Measurements from ENCODE around the gene SCML1.
"Not testable (repeated sequence)": the region's sequence is repeated elsewhere in the genome, so short reads cannot be mapped to it uniquely, and the experiment has no call there.

Gene SCML1

DNA sequence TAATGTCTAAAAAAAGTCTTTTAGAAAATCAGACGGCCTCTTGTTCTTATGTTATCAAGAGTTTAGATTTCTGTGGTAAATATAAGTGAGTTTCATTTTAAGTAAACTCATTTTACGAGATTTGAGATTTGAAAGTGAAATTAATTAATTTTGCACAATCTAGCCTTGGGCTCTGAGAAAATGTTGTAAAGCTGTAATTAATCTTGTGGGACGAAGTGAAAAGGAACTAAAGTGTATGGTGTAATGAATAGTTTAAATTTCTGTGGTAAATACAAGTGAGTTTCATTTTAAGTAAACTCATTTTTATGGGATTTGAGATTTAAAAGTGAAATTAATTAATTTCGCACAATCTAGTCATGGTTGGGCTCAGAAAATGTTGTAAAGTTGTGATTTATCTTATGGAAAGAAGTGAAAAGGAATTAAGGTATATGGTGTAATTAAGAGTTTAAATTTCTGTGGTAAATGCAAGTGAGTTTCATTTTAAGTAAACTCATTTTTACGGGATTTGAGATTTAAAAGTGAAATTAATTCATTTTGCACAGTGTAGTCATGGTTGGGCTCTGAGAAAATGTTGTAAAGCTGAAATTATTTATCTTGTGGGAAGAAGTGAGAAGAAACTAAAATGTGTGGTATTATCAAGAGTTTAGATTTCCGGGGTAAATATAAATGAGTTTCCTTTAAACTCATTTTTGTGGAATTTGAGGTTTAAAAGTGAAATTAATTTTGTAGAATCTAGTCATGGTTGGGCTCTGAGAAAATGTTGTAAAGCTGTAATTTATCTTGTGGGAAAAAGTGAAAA is 1.6 kb downstream of the SCML1 start:
- no peak for DNase-seq (ENCODE audit: low read depth in 2 of 2)

DNA sequence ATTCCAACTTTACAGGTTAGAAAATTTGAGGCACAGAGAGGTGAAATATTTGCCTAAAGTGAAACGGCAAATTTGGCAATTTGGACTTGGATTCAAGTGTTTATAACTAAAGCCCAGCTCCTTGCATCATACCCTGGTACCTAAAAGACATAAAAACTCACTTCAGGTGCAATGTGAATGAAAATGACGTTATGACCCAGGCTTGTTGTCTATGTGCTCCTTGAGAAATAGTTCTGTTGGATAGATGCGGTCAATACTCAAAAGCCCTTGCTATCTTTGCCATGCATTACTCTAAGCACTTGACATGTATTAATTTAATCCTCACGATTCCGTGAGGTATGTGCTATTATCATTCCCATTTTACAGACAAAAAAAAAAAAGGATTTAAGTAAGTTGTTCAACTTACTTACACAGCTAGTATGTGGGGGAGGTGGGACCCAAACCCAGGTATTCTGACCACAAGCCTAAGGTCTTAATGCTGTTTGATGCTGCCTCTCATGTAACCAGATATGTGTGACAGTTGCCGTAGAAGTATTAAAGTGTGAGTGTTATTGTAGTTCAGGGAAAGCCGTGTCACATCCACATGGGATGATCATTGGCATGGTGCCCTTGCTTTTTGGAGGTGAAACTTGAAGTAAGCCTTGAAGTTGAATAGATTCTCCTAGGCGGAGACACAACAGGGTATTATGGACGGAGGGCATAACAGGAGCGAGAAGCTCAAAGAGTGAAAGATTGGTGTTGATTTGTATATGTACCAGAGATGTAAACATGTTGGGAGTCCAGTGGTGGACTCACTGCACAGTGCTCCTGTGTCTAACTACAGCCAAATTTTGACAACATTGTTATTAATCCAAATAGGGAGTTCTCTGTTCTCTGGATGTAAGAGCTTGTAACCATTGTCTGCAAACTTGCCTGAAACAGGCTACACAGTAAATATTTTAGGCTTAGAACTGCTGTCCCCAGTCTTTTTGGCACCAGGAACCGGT is 3.1 kb downstream of the SCML1 start:
- no peak for DNase-seq (ENCODE audit: low read depth in 2 of 2)

DNA sequence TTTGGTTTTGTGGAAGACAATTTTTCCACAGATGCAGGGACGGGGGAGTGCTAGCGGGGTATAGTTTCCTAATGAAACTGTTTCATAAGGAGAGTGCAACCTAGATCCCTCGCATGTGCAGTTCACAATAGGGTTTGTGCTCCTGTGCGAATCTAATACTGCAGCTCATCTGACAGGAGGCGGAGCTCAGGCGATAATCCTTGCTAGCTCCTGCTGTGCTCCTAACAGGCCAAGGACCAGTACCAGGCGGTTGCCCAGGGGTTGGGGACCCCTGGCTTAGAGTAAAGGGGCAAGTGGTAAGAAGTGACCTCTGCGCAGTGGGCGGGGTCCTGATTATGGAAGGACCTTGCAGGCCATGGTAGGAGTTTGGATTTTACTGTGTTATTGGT is 3.8 kb downstream of the SCML1 start:
- DNase-seq (ENCODE audit: low read depth in 2 of 2): no peak

DNA sequence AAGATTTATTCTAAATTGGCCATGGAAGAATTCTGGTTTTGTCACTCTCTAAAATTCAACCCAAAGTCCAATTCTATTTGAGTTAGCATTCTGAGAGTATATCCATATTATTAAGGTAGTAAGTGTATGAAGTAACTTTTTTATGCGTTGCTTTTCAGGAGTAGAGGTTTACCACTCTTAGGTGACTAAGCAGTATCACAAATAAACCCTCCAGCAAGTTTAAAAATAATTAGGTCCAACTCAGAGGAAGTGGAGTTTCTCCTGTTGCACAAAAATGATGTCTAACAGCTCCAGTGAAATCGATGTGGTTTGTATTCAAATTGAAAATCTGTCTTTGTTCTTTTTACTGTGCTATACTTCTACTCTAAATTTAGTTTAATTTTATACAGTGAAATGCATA is 6.6 kb downstream of the SCML1 start:
- DNase-seq (ENCODE audit: low read depth in 2 of 2): no peak

DNA sequence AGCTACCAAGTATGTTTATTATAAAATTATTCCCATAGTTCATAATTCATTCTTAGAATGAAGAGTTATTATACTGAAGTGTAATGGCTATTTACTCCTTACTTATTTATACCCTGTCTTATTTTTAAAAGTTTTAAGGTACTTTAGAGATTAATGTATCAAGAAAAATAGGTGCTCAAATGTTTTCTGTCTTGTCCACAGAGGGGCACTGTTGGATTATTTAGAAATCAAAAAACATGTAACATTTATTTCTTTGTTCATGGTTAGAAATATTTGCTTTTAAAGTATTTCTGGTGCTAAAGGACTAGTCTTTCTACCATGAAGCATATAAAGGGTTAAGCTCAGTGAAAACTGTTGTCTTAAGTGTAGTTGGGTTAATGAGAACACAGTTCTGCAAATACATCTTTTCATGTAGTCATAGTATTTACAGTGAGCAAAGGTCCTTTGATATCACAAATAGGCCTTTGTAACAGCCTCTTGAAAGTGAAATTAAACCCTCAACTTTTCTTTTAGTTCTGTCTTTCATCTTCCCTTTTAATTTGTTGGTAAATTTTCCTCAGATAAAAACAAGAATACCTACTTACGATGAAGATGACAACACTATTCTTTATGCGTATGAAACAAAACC is 7.7 kb downstream of the SCML1 start:
- no peak for DNase-seq (ENCODE audit: low read depth in 2 of 2)

DNA sequence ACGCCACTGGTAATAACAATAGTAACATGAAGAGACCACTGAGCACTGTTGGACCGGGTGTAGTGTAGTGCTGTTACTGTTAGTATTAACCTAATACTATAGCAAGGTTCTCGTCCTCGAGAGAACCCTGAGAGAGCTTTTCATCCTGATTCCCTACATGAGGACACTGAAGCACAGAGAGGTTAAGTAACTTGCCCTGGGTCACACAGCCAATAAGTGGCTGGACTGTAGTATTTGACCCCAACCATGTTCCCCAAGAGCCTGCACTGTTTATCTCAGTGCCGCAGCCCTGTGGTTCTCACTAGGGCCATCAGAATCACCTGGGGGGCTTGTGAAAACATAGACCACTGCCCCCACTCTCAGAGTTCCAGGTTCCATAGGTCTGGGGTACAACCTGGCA is 10.4 kb downstream of the SCML1 start:
- DNase-seq (ENCODE audit: low read depth in 2 of 2): no peak

DNA sequence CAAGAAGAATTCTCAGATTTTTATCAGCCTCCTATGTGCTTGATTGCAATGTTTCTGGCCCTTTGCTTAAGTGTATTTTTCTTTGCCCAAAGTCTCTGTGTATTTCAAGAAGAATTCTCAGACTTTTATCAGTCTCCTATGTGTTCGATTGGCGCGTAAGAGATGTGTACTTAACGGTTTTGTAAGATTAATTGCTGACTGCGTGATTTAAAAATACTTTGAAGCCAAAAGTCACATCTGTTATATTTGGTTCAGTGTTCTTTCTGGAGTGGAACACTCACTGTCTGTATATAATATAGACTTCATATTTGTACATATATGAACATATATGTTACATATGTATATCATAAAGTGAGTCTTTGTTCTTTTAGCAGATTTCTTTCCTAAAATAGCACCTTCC is 11.4 kb downstream of the SCML1 start:
- DNase-seq (ENCODE audit: low read depth in 2 of 2): no peak

DNA sequence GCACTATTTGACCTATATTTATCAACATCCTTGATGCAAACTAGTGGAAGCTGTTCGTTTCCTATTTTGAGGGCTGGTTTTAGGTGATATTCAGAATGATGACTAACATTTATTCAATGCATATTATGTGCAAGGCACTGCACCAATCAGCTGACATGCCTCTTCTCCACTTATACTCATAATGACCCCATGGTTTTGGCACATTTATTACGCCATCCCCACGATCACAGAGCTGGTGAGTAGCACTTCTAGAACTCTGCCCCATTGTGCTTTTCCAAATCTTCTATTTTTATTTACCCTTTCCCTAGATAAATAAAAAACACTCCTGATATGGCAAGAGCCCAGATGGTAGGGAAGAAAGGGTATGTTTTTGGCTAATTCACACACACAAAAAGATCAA is 13.1 kb downstream of the SCML1 start:
- DNase-seq (ENCODE audit: low read depth in 2 of 2): no peak

DNA sequence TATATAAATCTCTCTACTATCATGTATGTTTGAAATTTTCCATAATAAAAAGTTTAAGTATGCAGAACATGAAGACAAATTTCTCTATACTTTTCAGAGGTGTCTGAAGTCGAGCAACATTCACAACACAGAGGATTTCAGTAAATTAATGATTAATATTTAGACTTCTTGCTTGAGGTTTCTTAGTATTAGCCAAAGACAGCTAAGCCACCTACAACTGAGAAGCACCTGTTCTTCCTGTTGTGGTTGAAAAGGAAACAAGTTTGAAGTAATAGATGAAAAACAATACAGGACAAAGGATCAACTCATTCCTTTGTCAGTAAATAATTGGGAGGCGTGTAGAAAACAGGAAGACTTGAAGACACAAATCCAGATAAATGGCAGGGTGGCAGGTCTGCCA is 21.1 kb downstream of the SCML1 start:
- DNase-seq (ENCODE audit: low read depth in 2 of 2): no peak

DNA sequence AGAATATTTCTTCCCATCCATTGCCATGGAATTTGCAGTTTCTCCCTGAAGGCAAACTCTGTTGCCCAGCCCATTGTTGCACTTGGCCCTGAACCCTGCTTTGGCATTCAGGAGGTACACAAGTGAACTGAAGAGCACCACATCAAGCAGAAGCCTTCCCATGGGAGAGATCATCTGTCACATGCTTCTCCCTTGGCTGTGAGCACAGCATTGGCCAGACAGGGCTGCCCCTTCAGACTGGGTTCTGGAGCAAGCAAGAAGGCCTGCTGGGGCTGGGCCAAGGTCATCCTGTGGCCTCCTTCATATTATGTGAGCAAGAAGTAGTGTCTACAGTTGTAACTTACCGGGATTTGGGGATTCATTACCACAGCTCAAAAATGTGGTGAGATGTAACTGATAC is 22.7 kb downstream of the SCML1 start:
- no peak for DNase-seq (ENCODE audit: low read depth in 2 of 2)

DNA sequence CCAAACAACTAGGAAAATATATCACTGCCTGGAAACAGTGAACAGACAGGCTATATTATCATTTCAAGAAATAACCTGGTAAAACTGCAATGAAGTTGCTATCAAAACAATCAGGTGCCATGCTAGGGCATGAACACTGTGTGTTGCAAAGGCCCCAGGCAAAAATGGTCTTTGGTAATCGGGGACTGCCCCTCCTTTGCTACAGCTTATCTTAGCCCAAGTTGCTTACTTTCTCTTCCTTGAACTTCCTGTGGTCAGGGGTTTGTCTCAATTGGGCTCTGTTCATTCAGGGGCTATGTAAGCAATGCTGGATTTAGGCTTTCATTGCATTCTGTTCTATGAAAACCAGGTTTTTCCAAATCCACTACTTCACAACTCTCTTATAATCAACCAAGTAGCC is 30.4 kb downstream of the SCML1 start:
- no peak for DNase-seq (ENCODE audit: low read depth in 2 of 2)

DNA sequence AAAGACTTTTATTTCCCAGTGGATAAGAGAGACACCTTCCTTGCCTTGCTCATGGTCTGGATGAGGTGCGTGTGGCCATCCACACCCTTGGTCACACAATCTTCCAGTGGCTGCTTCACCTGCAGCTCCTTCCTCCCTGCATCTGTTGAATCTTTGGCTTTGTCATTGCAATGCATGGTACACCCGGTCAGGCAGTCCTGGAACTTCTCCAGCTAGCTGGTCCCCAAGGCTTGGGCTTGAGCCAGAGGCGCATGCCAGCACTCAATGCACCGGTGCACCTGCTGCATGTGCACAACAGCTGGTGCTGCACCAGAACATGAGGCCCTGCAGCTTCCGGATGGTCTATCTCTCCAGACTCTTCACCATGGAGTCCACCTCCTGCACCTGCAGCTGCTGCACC is 31.7 kb downstream of the SCML1 start:
- DNase-seq (ENCODE audit: low read depth in 2 of 2): no peak

DNA sequence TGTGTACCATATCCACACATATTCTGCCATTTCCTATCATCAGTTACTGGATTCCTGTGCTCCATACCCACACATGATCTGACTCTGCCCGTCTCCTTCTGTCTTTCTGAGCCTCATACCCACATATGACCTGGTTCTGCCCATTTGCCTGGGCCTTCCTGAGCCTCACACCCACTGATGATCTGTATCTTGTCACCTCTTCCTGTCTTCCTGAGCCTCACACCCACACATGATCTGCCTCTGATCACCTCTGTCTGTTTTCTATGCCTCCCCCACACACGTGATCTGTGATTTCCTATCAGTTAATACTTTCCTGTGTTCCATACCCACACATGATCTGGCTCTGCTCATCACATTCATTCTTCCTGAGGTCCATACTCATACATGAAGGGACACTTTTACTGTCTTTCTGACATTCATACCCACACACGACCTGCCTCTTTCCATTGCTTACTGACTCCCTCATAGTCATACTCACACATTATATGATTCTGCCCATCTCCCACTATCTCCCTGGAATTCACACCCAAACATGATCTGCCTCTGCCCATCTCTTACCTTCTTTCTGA is 32.5 kb downstream of the SCML1 start:
- DNase-seq (ENCODE audit: low read depth in 2 of 2): no peak

DNA sequence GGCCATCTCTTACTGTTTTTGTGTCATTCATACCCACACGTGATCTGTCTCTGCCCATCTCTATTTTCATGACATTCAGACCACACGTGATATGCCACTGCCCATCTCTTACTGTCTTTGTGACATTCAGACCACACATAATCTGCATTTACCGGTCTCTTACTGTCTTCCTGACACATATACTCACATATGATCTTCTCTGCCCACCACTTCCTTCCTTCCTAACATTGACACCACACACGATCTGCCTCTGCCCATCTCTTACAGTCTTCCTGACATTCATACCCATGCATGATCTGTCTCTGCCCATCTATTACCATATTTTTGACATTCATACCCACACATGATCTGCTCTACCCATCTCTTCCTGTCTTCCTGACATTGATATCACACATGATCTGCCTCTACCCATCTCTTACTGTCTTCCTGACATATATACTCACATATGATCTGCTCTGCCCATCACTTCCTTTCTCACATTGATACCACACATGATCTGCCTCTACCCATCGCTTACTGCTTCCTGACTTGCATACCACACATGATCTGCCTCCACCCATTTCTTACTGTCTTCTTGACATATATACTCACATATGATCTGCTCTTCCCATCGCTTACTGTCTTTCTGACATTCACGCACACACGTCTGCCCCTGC is 36.1 kb downstream of the SCML1 start:
- DNase-seq (ENCODE audit: low read depth in 2 of 2): no peak

DNA sequence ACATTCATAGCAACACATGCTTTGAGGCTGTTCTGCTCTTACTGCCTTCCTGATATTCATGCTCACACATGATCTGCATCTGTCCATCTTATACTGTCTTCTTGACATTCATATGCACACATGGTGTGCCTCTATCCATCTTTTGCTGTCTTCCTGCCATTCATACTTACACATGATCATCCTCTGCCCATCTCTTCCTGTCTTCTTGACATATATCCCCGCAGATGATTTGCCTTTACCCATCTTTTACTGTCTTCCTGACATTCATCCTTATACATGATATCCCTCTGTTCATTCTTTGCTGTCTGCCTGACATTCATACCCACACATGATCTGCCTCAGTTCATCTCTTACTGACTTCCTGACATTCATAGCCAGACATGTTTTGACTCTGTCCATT is 36.8 kb downstream of the SCML1 start:
- no peak for DNase-seq (ENCODE audit: low read depth in 2 of 2)

DNA sequence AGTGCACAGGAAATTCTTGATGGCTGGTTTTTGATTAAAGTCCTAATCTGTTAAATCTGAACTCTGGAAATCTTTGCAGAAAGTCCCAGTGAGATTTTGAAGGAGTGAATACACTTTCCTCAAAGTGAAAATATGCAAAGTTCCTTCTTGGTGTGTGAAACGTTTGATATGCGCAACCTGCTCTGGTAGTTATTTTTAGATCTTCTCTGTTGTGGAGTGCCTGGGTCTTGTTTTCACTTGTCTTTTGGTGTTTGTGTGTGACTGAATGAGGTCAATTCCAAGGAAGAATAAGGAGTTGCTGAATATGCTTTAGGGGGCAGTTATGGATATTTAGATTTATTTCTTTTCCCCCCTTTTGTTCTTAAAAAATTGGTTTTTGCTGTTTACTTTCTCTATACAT is 41.7 kb downstream of the SCML1 start:
- DNase-seq (ENCODE audit: low read depth in 2 of 2): no peak

DNA sequence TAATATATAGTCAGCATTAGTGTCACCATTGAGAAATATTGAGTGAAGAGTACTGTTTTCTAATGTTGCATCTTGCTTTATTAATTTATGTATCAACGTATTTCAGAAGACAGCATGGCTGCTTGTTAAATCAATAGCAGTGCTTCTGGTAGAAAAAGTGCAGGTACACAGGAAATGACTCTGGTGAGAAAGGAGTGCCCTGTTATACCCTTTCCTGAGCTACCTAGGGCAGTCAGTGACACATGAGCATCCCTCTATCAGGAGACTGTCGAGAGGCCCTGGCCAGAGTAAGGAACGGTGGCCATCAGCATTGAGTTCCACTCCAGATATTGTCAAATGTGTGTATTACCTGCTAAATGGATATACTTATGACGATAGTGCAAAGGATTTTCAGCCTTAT is 42.1 kb downstream of the SCML1 start:
- no peak for DNase-seq (ENCODE audit: low read depth in 2 of 2)

DNA sequence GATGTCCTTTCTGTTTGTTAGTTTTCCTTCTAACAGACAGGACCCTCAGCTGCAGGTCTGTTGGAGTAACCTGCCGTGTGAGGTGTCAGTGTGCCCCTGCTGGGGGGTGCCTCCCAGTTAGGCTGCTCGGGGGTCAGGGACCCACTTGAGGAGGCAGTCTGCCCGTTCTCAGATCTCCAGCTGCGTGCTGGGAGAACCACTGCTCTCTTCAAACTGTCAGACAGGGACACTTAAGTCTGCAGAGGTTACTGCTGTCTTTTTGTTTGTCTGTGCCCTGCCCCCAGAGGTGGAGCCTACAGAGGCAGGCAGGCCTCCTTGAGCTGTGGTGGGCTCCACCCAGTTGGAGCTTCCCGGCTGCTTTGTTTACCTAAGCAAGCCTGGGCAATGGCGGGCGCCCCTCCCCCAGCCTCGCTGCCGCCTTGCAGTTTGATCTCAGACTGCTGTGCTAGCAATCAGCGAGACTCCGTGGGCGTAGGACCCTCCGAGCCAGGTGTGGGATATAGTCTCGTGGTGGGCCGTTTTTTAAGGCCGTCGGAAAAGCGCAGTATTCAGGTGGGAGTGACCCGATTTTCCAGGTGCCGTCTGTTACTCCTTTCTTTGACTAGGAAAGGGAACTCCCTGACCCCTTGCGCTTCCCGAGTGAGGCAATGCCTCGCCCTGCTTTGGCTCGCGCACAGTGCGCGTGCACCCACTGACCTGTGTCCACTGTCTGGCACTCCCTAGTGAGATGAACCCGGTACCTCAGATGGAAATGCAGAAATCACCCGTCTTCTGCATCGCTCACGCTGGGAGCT is 49.5 kb downstream of the SCML1 start:
- not testable (repeated sequence) for DNase-seq (ENCODE audit: low read depth in 2 of 2)

DNA sequence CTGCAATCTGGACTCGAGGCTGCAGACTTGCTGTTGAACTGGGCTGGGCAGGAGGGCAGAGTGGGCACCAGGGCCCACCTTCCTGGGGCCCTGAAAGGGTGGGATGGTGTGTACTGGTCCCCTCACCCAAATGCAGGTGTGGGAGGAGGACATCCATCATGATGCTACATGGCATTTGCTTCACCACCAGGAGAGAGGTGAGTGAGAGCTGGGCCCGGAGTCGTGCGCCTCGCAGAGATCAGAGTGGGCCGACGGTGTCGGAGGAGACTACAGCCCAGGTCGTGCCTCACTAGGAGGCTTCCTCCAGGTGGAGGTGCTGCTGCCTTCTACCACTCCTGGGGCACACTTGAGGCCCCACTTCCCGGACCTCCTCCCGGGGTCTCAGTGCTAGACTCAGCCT is 50.3 kb downstream of the SCML1 start:
- DNase-seq (ENCODE audit: low read depth in 2 of 2): no peak

DNA sequence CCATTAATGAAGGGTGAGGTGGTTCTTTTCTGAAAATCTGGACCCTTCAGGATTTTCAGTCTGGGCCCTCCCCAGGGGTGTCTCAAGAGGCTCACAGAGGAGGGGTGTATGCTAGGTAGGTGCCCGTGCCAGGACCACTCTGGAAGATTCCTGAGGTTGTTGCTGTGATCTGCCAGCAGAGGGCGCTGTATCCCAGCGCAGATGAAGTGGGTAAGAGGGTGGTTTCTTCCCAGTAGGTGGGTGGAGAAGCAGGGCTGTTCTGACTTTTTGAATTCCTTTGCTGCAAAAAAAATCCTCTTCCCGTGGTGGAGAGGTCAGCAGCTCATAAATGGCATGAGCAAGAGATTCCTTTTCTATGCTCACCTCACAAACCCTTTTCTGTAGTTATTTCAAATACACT is 51.1 kb downstream of the SCML1 start:
- DNase-seq (ENCODE audit: low read depth in 2 of 2): peak in 1 of 2 donors; percentile 9

Measured in stimulated activated CD8-positive, alpha-beta memory T cell treated with anti-CD3 and anti-CD28 coated beads, Interleukin-2, amount 100 ng/mL, for 48 hours (primary cell).